ENCODE results near the gene PSMD9. TPM values are rescaled to one million over a fixed set of nuclear protein-coding genes. Genes with fewer than 3 reads are reported as not detected.

The PSMD9 gene
- total RNA-seq, 4 donors from 2014 or later, result 54.8 to 79.5 (median 70.7) TPM

DNA sequence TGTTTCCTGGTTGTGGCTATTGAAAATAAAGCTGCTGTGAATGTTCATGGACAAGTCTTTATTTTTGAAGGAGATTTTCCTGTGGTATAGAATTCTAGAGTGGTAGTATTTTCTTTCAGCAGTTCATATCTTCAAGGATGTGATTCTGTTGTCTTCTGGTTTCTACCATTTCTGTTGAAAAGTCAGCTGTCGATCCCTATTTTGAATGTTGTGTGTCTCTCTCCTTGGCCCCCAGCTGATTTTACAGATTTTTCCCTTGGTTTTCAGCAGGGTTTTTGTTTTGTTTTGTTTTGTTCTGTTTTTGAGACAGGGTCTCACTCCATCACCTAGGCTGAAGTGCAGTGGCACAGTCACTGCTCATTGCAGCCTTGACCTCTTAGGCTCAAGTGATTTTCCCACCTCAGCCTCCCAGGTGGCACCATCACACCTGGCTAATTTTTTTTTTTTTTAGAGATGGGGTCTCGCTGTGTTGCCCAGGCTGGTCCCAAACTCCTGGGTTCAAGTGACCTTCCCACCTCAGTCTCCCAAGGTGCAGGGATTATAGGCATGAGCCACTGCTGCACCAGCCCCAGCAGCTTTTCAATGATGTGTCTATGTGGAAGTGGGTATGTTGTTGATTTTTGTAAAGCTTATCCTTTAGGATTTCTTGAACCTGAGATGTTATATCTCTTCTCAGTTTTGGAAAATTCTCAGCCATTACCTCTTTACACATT is 57.9 kb downstream of the PSMD9 start:
- no peaks in the 10 kb centered on the region for H3K27me3 ChIP-seq
- no peaks in the 10 kb centered on the region for H3K9me3 ChIP-seq
- ATAC-seq, result no peak
- WGBS, 2 donors (ENCODE audit: low coverage in 1 of 2), result 83 to 91% methylated on average over 1 to 2 of the region's 2 CpGs
- TF ChIP-seq, protein P1, sequence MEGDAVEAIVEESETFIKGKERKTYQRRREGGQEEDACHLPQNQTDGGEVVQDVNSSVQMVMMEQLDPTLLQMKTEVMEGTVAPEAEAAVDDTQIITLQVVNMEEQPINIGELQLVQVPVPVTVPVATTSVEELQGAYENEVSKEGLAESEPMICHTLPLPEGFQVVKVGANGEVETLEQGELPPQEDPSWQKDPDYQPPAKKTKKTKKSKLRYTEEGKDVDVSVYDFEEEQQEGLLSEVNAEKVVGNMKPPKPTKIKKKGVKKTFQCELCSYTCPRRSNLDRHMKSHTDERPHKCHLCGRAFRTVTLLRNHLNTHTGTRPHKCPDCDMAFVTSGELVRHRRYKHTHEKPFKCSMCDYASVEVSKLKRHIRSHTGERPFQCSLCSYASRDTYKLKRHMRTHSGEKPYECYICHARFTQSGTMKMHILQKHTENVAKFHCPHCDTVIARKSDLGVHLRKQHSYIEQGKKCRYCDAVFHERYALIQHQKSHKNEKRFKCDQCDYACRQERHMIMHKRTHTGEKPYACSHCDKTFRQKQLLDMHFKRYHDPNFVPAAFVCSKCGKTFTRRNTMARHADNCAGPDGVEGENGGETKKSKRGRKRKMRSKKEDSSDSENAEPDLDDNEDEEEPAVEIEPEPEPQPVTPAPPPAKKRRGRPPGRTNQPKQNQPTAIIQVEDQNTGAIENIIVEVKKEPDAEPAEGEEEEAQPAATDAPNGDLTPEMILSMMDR (IDR thresholded peaks at IDR 0.05), result no peak
- TF ChIP-seq EP300 (IDR thresholded peaks at IDR 0.05) (no peak), POLR2A (IDR thresholded peaks at IDR 0.05) (no peak), POLR2AphosphoS5 (IDR thresholded peaks at IDR 0.05) (no peak)
- no peak overlapping the region for H3K27ac ChIP-seq
- peaks cover 0 to 5% of the 10 kb centered on the region in 2 donors for H3K36me3 ChIP-seq
- no peak overlapping the region for H3K4me3 ChIP-seq
- H3K4me1 ChIP-seq, result no peaks in the 10 kb centered on the region

DNA sequence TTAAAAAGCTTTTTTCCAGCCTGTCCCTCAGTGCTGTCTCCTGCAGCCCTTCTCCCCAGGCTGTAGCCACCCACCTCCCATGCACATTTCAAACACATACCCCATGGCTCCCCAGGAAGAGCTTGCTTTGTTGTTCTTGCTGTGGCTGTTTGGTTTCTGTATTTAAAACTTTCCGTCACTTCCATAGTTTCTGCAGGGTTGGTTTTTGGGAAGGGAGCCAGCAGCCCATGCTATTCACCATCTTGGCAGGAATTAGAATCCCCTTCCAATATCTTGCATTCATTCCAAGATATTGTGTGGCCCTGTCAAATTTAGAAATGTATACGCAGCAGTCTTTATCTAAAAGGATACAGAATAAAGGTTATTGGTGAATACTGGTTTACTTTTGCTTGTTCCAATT is 59.4 kb downstream of the PSMD9 start:
- TF ChIP-seq POLR2AphosphoS5 (IDR thresholded peaks at IDR 0.05), result no peak
- TF ChIP-seq, protein P1 (IDR thresholded peaks at IDR 0.05), result no peak
- Histone ChIP-seq H3K27ac (no peak overlapping the region), H3K4me1 (no peaks in the 10 kb centered on the region), H3K27me3 (no peaks in the 10 kb centered on the region), H3K4me3 (no peak overlapping the region), H3K36me3 (no peaks in the 10 kb centered on the region), H3K9me3 (no peaks in the 10 kb centered on the region)
- 82 to 94% methylated on average over 2 of the region's 2 CpGs for WGBS, 2 donors (ENCODE audit: low coverage in 1 of 2)
- ATAC-seq, result no peak

DNA sequence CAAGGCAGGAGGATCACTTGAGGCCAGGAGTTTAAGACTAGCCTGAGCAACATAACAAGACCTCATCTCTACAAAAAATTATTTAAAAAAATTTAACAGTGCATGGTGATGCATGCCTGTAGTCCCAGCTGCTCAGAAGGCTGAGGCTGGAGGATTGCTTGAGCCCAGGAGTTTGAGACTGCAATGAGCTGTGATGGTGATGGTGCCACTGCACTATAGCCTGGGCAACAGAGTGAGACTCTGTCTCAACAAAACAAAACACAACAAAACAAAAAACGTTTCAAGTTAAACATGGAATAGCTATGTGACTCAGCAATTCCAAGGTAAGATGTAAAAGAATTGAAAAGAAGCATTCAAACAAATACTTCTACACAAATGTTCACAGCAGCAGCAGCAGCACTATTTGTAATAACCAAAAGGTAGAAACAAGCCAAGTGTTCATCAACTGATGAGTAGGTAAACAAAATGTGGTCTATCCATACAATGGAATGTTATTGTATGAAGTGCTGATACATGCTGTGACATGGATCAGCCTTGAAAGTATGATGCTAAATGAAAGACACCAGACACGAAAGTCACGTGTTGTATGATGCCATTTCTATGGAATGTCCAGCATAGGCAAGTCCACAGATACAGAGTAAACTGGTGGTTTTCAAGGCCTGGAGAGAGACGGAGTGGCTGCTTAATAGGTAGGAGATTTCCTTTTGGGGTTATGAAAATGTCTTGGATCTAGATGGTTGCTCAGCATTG is 61.2 kb downstream of the PSMD9 start:
- WGBS, 2 donors (ENCODE audit: low coverage in 1 of 2), result 60 to 73% methylated on average over 4 of the region's 4 CpGs

DNA sequence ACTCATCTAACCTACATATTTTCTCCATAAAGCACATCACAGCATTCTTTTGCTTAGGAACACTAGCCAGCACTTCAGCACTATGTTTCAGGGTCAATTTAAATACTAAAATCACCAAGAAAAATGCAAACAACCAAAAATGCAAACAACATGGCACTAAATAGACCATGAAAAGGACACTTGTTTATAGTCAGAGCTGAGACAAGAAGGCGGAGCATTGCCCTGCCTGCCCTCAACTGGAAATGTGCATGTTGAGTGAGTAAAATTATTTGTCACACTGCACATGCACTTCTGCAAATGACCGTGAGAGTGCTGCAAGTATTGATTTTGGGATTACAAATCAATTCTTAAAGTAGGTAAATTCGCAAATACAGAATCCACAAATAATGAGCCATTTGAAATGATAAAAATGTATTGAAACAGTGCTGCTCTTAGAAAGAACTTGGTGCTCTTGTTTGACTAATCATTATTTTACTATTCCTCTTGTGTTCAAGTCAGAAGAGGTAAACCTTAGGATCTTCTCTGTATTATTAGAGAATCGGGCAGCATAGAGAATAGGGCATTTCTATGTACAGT is 64.6 kb downstream of the PSMD9 start:
- Histone ChIP-seq H3K4me3 (no peak overlapping the region), H3K4me1 (no peaks in the 10 kb centered on the region), H3K36me3 (no peaks in the 10 kb centered on the region), H3K9me3 (no peaks in the 10 kb centered on the region), H3K27me3 (no peaks in the 10 kb centered on the region), H3K27ac (no peak overlapping the region)
- TF ChIP-seq, protein P1 (IDR thresholded peaks at IDR 0.05), result no peak
- TF ChIP-seq EP300 (IDR thresholded peaks at IDR 0.05) (no peak), POLR2A (IDR thresholded peaks at IDR 0.05) (no peak), POLR2AphosphoS5 (IDR thresholded peaks at IDR 0.05) (no peak)
- no peak for ATAC-seq
- WGBS, 2 donors (ENCODE audit: low coverage in 1 of 2), result 98 to 100% methylated on average over 2 to 4 of the region's 4 CpGs

More for the DNA sequence above, 61.2 kb downstream of the PSMD9 start:
- Histone ChIP-seq H3K36me3 (no peaks in the 10 kb centered on the region), H3K4me1 (no peaks in the 10 kb centered on the region), H3K4me3 (no peak overlapping the region), H3K9me3 (no peaks in the 10 kb centered on the region), H3K27ac (no peak overlapping the region), H3K27me3 (no peaks in the 10 kb centered on the region)
- ATAC-seq, result no peak
- TF ChIP-seq, protein P1 (IDR thresholded peaks at IDR 0.05), result no peak
- no peak for TF ChIP-seq POLR2A (IDR thresholded peaks at IDR 0.05)
- no peak for TF ChIP-seq POLR2AphosphoS5 (IDR thresholded peaks at IDR 0.05)
- TF ChIP-seq EP300 (IDR thresholded peaks at IDR 0.05), result no peak

Data from gastroesophageal sphincter (tissue), 4 donors.